ENCODE data around the gene MRPL20.

Gene MRPL20

GRCh38 chr1:1361233-1361981 lies 45.7 kb downstream of the MRPL20 start:
- DNase-seq (ENCODE audit: low spot score): no peak

GRCh38 chr1:1360506-1361169 lies 46.5 kb downstream of the MRPL20 start:
- peak; percentile 95 for DNase-seq (ENCODE audit: low spot score)

GRCh38 chr1:1359664-1360468 lies 47.2 kb downstream of the MRPL20 start:
- peak; percentile 77 for DNase-seq (ENCODE audit: low spot score)

GRCh38 chr1:1359308-1359663 lies 47.8 kb downstream of the MRPL20 start:
- DNase-seq (ENCODE audit: low spot score): peak; percentile 75

- DNase-seq (ENCODE audit: low spot score): peak; percentile 93
Observed at GRCh38 chr1:1358433-1359271, 48.4 kb downstream of the MRPL20 start, which contains the start of gene MXRA8. Gene MXRA8 (minus strand): TSS chr1:1358555. CDS start chr1:1358504, 51 bp downstream.

GRCh38 chr1:1357871-1358432 lies 49.1 kb downstream of the MRPL20 start:
- peak; percentile 56 for DNase-seq (ENCODE audit: low spot score)

GRCh38 chr1:1356796-1357401 lies 50.2 kb downstream of the MRPL20 start:
- DNase-seq (ENCODE audit: low spot score): no peak

GRCh38 chr1:1356166-1356795 lies 50.8 kb downstream of the MRPL20 start:
- DNase-seq (ENCODE audit: low spot score): no peak

- DNase-seq (ENCODE audit: low spot score): peak; percentile 49
Observed at GRCh38 chr1:1355416-1355815, 51.7 kb downstream of the MRPL20 start.

GRCh38 chr1:1354271-1355247 lies 52.5 kb downstream of the MRPL20 start:
- no peak for DNase-seq (ENCODE audit: low spot score)

GRCh38 chr1:1353389-1354151 lies 53.5 kb downstream of the MRPL20 start:
- no peak for DNase-seq (ENCODE audit: low spot score)

GRCh38 chr1:1352786-1353388 lies 54.2 kb downstream of the MRPL20 start:
- no peak for DNase-seq (ENCODE audit: low spot score)
